ENCODE data around the gene COL21A1.

- TF ChIP-seq CTCF (IDR thresholded peaks at IDR 0.05) (no peak), POLR2A (IDR thresholded peaks at IDR 0.05) (no peak)
Observed at GRCh38 chr6:56223995-56224394, 23.4 kb downstream of the COL21A1 start.
